HG02973 (cell line): Measurements from ENCODE around the gene CASS4.

Source experiments
- ATAC-seq: cut with Tn5 transposase; IDR thresholded peaks from one replicate; pipeline ENCODE4 v1.9.1; 2021; ENCODE audit warnings: moderate library complexity; ENCODE audit not compliant: unreplicated experiment

The CASS4 gene

GRCh38 chr20:56501116-56501515 lies 89.1 kb downstream of the CASS4 start:
- no peak for ATAC-seq

- ATAC-seq, result no peak
Observed at GRCh38 chr20:56503916-56504315, 91.9 kb downstream of the CASS4 start.

- ATAC-seq, result no peak
Observed at GRCh38 chr20:56504373-56505005, 92.4 kb downstream of the CASS4 start.

GRCh38 chr20:56506103-56506502 lies 94.0 kb downstream of the CASS4 start:
- no peak for ATAC-seq
